Endothelial cell (in vitro differentiated cells): ENCODE results near the gene RELN. TPM values are rescaled to one million over a fixed set of nuclear protein-coding genes. Genes with fewer than 3 reads are reported as not detected.

ENCODE experiments used
- DNase-seq: peaks from one replicate; pipeline ENCODE4 v3.0.0; 2021; ENCODE audit warnings: low spot score
- H3K27ac Mint-ChIP-seq: one replicate; pipeline ENCODE4 v1.8.0; 2021; ENCODE audit warnings: mixed read lengths, inconsistent platforms; ENCODE audit not compliant: unreplicated experiment
- H3K27me3 Mint-ChIP-seq: one replicate; pipeline ENCODE4 v1.8.0; 2021; ENCODE audit warnings: mild to moderate bottlenecking, moderate library complexity, mixed read lengths, inconsistent platforms; ENCODE audit not compliant: unreplicated experiment
- H3K36me3 Mint-ChIP-seq: one replicate; pipeline ENCODE4 v1.8.0; 2021; ENCODE audit warnings: mild to moderate bottlenecking, low read depth, mixed read lengths, inconsistent platforms; ENCODE audit not compliant: unreplicated experiment
- H3K4me1 Mint-ChIP-seq: one replicate; pipeline ENCODE4 v1.8.0; 2021; ENCODE audit warnings: mild to moderate bottlenecking, mixed read lengths, inconsistent platforms; ENCODE audit not compliant: unreplicated experiment
- H3K4me3 Mint-ChIP-seq: one replicate; pipeline ENCODE4 v1.8.0; 2021; ENCODE audit warnings: mild to moderate bottlenecking, mixed read lengths, inconsistent platforms; ENCODE audit not compliant: unreplicated experiment
- H3K9me3 Mint-ChIP-seq: one replicate; pipeline ENCODE4 v1.8.0; 2021; ENCODE audit warnings: mixed read lengths, inconsistent platforms; ENCODE audit not compliant: unreplicated experiment
- CTCF ChIP-seq: fragments of 200-600 bp; sonication (generic); IDR thresholded peaks from one replicate; pipeline ENCODE4 v1.5.0; 2021; ENCODE audit warnings: antibody characterized with exemption; ENCODE audit not compliant: unreplicated experiment
- total RNA-seq: library from RNA; stranded (reverse); fragmentation: NEBNext Ultra II Directional; extraction: Animal tissue kit (Norgen Biotek cat#: 25700); gene quantifications from one replicate; pipeline ENCODE4 v1.2.1, GENCODE V29; 2021; ENCODE audit not compliant: unreplicated experiment

RELN gene
- total RNA-seq, 1 donor from 2014 or later, result 2.3 TPM

DNA sequence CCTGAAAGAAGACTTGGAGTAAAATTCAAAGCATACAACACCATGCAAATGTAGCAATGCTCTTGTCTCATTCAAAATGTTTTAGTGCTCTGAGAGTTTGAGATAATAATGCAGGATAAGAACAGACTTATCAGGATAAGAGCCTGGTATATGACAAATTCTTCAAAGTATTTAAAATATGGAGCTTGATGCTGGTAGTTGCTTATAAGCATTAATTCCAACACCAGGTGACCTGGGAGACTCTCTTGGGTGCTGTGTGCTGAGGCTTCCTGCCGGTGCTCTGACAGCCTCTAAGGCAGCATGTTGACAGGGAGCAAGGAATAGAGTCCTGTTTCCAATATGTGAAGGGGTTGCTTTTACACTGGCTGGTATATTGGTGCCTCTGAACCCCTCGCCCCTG, 508.7 kb downstream of the RELN start:
- no peaks in the 10 kb centered on the region for H3K9me3 Mint-ChIP-seq
- DNase-seq, result no peak
- H3K27me3 Mint-ChIP-seq, result no peaks in the 10 kb centered on the region
- no peak for TF ChIP-seq CTCF
- no peak overlapping the region for H3K27ac Mint-ChIP-seq
- no peaks in the 10 kb centered on the region for H3K4me1 Mint-ChIP-seq
- H3K4me3 Mint-ChIP-seq, result no peak overlapping the region
- no peaks in the 10 kb centered on the region for H3K36me3 Mint-ChIP-seq

DNA sequence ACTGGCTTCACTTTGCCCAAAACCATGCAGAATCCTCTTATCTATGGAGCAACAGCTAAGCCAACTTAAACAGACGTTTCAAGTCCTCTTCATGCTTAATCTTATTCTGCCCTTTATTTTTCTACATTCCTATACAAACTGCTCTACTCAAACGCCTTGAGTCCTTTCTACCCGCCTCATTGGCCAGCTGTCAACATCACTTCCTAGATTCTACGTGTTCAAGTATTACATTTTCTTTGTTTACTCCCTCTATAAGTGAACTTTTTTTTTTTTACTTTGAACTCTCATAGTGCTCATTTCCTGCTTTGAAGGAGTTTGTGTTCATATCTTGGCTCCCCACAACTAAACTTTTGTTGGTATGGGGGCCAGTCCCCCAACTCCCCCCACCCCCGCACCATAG, 514.5 kb downstream of the RELN start:
- no peak for DNase-seq
- Mint-ChIP-seq H3K27me3 (no peaks in the 10 kb centered on the region), H3K4me1 (no peaks in the 10 kb centered on the region), H3K27ac (no peak overlapping the region), H3K9me3 (no peaks in the 10 kb centered on the region), H3K4me3 (no peak overlapping the region), H3K36me3 (no peaks in the 10 kb centered on the region)
- no peak for TF ChIP-seq CTCF

DNA sequence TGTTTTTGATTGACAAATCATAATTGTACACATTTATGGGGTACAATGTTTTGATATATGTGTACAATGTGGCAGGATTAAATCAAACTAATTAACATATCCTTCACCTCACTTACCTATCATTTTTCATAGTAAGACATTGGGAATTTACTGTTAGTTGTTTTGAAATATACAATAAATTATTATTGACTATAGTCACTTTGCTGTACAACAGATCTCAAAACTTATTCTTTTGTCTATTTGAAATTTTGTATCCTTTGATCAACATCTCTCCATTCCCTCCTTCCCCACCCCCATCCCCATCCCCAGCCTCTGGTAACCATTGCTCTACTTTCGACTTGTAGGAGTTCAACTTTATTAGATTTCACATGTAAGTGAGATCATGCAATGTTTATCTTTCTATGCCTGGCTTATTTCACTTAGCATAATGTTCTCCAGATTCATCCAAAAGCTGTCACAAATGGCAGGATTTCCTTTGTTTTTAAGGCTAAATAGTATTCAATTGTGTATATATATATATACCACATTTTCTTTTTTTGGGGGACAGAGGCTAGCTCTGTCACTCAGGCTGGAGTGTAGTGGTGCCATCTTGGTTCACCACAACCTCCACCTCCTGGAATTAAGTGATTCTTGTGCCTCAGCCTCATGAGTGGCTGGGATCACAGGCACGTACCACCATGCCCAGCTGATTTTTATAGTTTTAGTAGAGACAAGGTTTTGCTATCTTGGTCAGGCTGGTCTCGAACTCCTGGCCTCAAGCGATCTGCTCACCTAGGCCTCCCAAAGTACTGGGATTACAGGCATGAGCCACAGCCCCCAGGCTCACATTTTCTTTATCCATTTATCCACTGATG, 520.1 kb downstream of the RELN start:
- no peaks in the 10 kb centered on the region for H3K4me1 Mint-ChIP-seq
- TF ChIP-seq CTCF, result no peak
- no peak for DNase-seq
- H3K4me3 Mint-ChIP-seq, result no peak overlapping the region
- H3K36me3 Mint-ChIP-seq, result no peaks in the 10 kb centered on the region
- H3K27me3 Mint-ChIP-seq, result no peaks in the 10 kb centered on the region
- no peak overlapping the region for H3K27ac Mint-ChIP-seq
- H3K9me3 Mint-ChIP-seq, result no peaks in the 10 kb centered on the region

DNA sequence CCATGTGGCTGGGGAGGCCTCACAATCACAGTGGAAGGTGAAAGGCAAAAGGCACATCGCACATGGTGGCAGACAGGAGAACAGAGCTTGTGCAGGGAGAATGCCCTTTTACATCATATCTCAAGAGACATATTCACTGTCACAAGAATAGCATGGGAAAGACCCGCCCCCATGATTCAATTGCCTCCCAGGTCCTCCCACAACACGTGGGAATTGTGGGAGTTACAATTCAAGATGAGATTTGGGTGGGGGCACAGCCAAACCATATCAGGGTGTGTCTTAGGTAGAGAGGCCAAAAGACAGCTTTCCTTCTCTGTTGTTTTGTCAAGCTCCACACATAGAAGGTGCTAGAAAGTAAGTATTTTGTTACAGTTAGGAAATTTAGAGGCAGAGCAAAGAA, 522.6 kb downstream of the RELN start:
- Mint-ChIP-seq H3K9me3 (no peaks in the 10 kb centered on the region), H3K27me3 (no peaks in the 10 kb centered on the region), H3K36me3 (no peaks in the 10 kb centered on the region), H3K4me1 (no peaks in the 10 kb centered on the region), H3K4me3 (no peak overlapping the region), H3K27ac (no peak overlapping the region)
- no peak for DNase-seq
- no peak for TF ChIP-seq CTCF

DNA sequence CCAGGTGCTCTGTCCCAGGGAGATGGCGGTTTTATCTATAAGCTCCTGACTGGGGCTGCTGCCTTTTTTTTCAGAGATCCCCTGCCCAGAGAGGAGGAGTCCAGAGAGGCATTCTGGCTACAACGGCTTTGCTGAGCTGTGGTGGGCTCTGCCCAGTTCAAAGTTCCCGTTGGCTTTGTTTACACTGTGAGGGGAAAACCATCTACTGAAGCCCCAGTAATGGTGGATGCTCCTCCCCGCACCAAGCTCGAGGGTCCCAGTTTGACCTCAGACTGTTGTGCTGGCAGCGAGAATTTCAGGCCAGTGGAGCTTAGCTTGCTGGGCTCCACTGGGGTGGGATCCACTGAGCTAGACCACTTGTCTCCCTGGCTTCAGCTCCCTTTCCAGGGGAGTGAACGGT, 527.1 kb downstream of the RELN start:
- H3K27ac Mint-ChIP-seq, result no peak overlapping the region
- no peaks in the 10 kb centered on the region for H3K4me1 Mint-ChIP-seq
- no peaks in the 10 kb centered on the region for H3K36me3 Mint-ChIP-seq
- no peaks in the 10 kb centered on the region for H3K27me3 Mint-ChIP-seq
- H3K9me3 Mint-ChIP-seq, result no peaks in the 10 kb centered on the region
- no peak overlapping the region for H3K4me3 Mint-ChIP-seq
- TF ChIP-seq CTCF, result no peak
- no peak for DNase-seq
